ENCODE results near the gene DPH7. TPM values are rescaled to one million over a fixed set of nuclear protein-coding genes. Genes with fewer than 3 reads are reported as not detected.

The DPH7 gene
- total and polyA plus RNA-seq, 2 of the 8 experiments (the other 6 are each of a cell fraction or from before 2014, with no cell fraction given), result 44.6 to 45.5 TPM

- H3K4me2 ChIP-seq (ENCODE audit: insufficient read depth in 1 of 2, low read depth in 2 of 2, low read length in 2 of 2), result no peak overlapping the region
- peaks cover 12 to 14% of the 10 kb centered on the region in 2 experiments for H4K20me1 ChIP-seq (replicated peaks in 1 of 2; ENCODE audit: control insufficient read depth in 1 of 2, insufficient read depth in 2 of 2, low read length in 2 of 2)
- CTCF ChIA-PET (ENCODE audit: partially characterized antibody), result interaction anchor here (0.6 to 2.7 kb wide), 6 partner anchors 9 to 745 kb away, joined by 3 to 19 read pairs (median 5); no protein-coding TSS in a partner anchor
- H3K18ac ChIP-seq (ENCODE audit: extremely low read depth, low read length), result no peak overlapping the region
- FAIRE-seq, result no peak
- no peak overlapping the region for H2AK5ac ChIP-seq (ENCODE audit: low read depth, low read length)
- no peak overlapping the region for H2BK20ac ChIP-seq (ENCODE audit: low read length)
- no peak for DNase-seq (ENCODE audit: low read depth in 1 of 2, low spot score in 2 of 2)
- no peak overlapping the region for H4K8ac ChIP-seq (ENCODE audit: extremely low read depth, insufficient read depth, low read length)
- no peak overlapping the region for H3K4me3 ChIP-seq (ENCODE audit: extremely low read depth in 1 of 4, insufficient read depth in 2 of 4, low read depth in 3 of 4, low read length in 4 of 4)
- H3K9ac ChIP-seq (replicated peaks in 1 of 4; ENCODE audit: extremely low read depth in 1 of 4, low read depth in 3 of 4, low read length in 3 of 4), result no peak overlapping the region
- POLR2A ChIA-PET (ENCODE audit: partially characterized antibody), result interaction anchor here (0.5 to 6.2 kb wide), 7 partner anchors 10 to 276 kb away, joined by 3 to 45 read pairs (median 4); partner anchors contain the start of gene DPH7
- H3K27ac ChIP-seq (ENCODE audit: low read depth, low read length), result no peak overlapping the region
- no peak overlapping the region for H2BK12ac ChIP-seq (ENCODE audit: low read depth, low read length)
- no peak overlapping the region for H2AFZ ChIP-seq (ENCODE audit: low read length)
- H4K91ac ChIP-seq (replicated peaks; ENCODE audit: insufficient read length, low read length), result no peak overlapping the region
- no peak overlapping the region for H4K5ac ChIP-seq (ENCODE audit: insufficient read length, low read depth, low read length)
- no peak overlapping the region for H2BK15ac ChIP-seq (ENCODE audit: low read length)
- H3K9me3 ChIP-seq (ENCODE audit: insufficient read depth in 2 of 2, low read depth in 1 of 2, low read length in 1 of 2), result no peaks in the 10 kb centered on the region
- no peak overlapping the region for H3K56ac ChIP-seq (replicated peaks; ENCODE audit: insufficient read length, low read depth, low read length)
- no peak overlapping the region for H2BK120ac ChIP-seq (replicated peaks; ENCODE audit: low read depth, low read length)
- 89% methylated on average over 7 of the region's 7 CpGs; no CpG with 5 or more reads in 1 of the 2 experiments for WGBS, 2 experiments (ENCODE audit: extremely low coverage in 1 of 2, insufficient coverage in 1 of 2, insufficient read length in 1 of 2, insufficient replicate concordance in 2 of 2, low coverage in 1 of 2, low lambda C conversion rate in 2 of 2, missing lambda C conversion rate in 1 of 2)
- H3K23ac ChIP-seq (ENCODE audit: insufficient read length), result no peak overlapping the region
- no peaks in the 10 kb centered on the region; a peak in 1 of 7 replicates for H3K27me3 ChIP-seq (replicated peaks in 1 of 4; ENCODE audit: control insufficient read depth in 3 of 4, extremely low read depth in 1 of 4, insufficient read depth in 3 of 4, low read length in 3 of 4)
- peaks cover 0 to 7% (median 5%) of the 10 kb centered on the region in 4 experiments; a peak in 5 of 7 replicates for H3K4me1 ChIP-seq (replicated peaks in 1 of 4; ENCODE audit: control insufficient read depth in 3 of 4, insufficient read depth in 4 of 4, low read length in 3 of 4)
- no peak overlapping the region for H3K14ac ChIP-seq (ENCODE audit: insufficient read length)
- H3K23me2 ChIP-seq (ENCODE audit: low read depth, low read length), result peaks cover 8% of the 10 kb centered on the region; the same call in 1 of the 2 replicates
- H3K79me2 ChIP-seq (ENCODE audit: control insufficient read depth in 1 of 2, insufficient read depth in 2 of 2, low read length in 2 of 2), result peaks cover 0 to 20% of the 10 kb centered on the region in 2 experiments; a peak in 2 of 4 replicates
- H3K4ac ChIP-seq (replicated peaks; ENCODE audit: insufficient read length, low read depth, low read length), result no peak overlapping the region
- peaks cover 12% of the 10 kb centered on the region for H3K79me1 ChIP-seq (ENCODE audit: low read depth, low read length)
- H2BK5ac ChIP-seq (ENCODE audit: low read depth, low read length), result no peak overlapping the region
- H3K36me3 ChIP-seq (ENCODE audit: control insufficient read depth in 2 of 4, insufficient read depth in 4 of 4, low read length in 3 of 4), result peaks cover 5 to 11% (median 10%) of the 10 kb centered on the region in 4 experiments; a peak in 7 of 8 replicates
- TF ChIP-seq NRF1 (IDR thresholded peaks at IDR 0.05; ENCODE audit: low read depth, low read length) (no peak), CTBP2 (IDR thresholded peaks at IDR 0.05; ENCODE audit: borderline replicate concordance, insufficient read depth, insufficient read length, low read length) (no peak), SAP30 (IDR thresholded peaks at IDR 0.05; ENCODE audit: insufficient read depth, insufficient replicate concordance, low read length) (no peak), TBP (IDR thresholded peaks at IDR 0.05; ENCODE audit: low read depth, low read length) (no peak), SP4 (IDR thresholded peaks at IDR 0.05; ENCODE audit: low read length) (no peak), TCF12 (IDR thresholded peaks at IDR 0.05; ENCODE audit: low read depth, low read length) (no peak), TEAD4 (IDR thresholded peaks at IDR 0.05; ENCODE audit: low read depth, low read length) (no peak), JUN (IDR thresholded peaks at IDR 0.05; ENCODE audit: low read depth, low read length) (no peak), CEBPB (IDR thresholded peaks at IDR 0.05; ENCODE audit: low read depth, low read length) (no peak), EP300 (IDR thresholded peaks at IDR 0.05; ENCODE audit: borderline replicate concordance in 1 of 2, low read depth in 2 of 2, low read length in 2 of 2) (no peak), KDM1A (IDR thresholded peaks at IDR 0.05; ENCODE audit: borderline replicate concordance, low read length) (no peak)
- TF ChIP-seq, protein P1, sequence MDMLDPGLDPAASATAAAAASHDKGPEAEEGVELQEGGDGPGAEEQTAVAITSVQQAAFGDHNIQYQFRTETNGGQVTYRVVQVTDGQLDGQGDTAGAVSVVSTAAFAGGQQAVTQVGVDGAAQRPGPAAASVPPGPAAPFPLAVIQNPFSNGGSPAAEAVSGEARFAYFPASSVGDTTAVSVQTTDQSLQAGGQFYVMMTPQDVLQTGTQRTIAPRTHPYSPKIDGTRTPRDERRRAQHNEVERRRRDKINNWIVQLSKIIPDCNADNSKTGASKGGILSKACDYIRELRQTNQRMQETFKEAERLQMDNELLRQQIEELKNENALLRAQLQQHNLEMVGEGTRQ (IDR thresholded peaks at IDR 0.05; ENCODE audit: low read length), result no peak
These were observed 14.0 kb upstream of the DPH7 start for GRCh38 chr9:137592767-137593166.
